ENCODE data around the gene ATF6.

GRCh38 chr1:161988413-161988812 lies 222.3 kb downstream of the ATF6 start:
- TF ChIP-seq CTCF (IDR thresholded peaks at IDR 0.05; ENCODE audit: extremely low read depth in 1 of 2, insufficient read depth in 1 of 2, low read depth in 1 of 2, low read length in 2 of 2) = no peak
- TF ChIP-seq POLR2A (IDR thresholded peaks at IDR 0.05; ENCODE audit: low read depth, low read length) = no peak
- TF ChIP-seq JUN (IDR thresholded peaks at IDR 0.05; ENCODE audit: borderline replicate concordance, insufficient read depth, insufficient read length, low read depth) = no peak
- TF ChIP-seq GATA2 (IDR thresholded peaks at IDR 0.05; ENCODE audit: insufficient read depth, insufficient read length, low read depth, low read length) = no peak

All from endothelial cell of umbilical vein (primary cell).